A673 (cell line): Measurements from ENCODE around the gene CDC42EP4.

Experiments used
- EZH2 ChIP-seq: fragments of 200-600 bp; sonication (generic); IDR thresholded peaks from 2 replicates; pipeline ENCODE4 v1.6.1; 2017; ENCODE audit warnings: borderline replicate concordance, low read depth, mild to moderate bottlenecking, mixed read lengths, antibody characterized with exemption, low read length; ENCODE audit not compliant: poor library complexity, severe bottlenecking
- TF ChIP-seq, protein P1 (sequence below): fragments of 300-800, 200-600 bp; sonication (generic); conservative IDR thresholded peaks from 2 replicates; pipeline ENCODE4 v1.5.1; 2017; ENCODE audit warnings: low read depth, mild to moderate bottlenecking, antibody characterized with exemption, low read length, moderate library complexity, mixed read lengths

GRCh38 chr17:73249700-73250099 lies 62.1 kb downstream of the CDC42EP4 start:
- TF ChIP-seq, protein P1, sequence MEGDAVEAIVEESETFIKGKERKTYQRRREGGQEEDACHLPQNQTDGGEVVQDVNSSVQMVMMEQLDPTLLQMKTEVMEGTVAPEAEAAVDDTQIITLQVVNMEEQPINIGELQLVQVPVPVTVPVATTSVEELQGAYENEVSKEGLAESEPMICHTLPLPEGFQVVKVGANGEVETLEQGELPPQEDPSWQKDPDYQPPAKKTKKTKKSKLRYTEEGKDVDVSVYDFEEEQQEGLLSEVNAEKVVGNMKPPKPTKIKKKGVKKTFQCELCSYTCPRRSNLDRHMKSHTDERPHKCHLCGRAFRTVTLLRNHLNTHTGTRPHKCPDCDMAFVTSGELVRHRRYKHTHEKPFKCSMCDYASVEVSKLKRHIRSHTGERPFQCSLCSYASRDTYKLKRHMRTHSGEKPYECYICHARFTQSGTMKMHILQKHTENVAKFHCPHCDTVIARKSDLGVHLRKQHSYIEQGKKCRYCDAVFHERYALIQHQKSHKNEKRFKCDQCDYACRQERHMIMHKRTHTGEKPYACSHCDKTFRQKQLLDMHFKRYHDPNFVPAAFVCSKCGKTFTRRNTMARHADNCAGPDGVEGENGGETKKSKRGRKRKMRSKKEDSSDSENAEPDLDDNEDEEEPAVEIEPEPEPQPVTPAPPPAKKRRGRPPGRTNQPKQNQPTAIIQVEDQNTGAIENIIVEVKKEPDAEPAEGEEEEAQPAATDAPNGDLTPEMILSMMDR: no peak
- TF ChIP-seq EZH2: no peak
